ENCODE results near the gene ZNF441. TPM values are rescaled to one million over a fixed set of nuclear protein-coding genes. Genes with fewer than 3 reads are reported as not detected.

The ZNF441 gene
- 2.1 and 2.5 TPM in 2 replicates for total RNA-seq

DNA sequence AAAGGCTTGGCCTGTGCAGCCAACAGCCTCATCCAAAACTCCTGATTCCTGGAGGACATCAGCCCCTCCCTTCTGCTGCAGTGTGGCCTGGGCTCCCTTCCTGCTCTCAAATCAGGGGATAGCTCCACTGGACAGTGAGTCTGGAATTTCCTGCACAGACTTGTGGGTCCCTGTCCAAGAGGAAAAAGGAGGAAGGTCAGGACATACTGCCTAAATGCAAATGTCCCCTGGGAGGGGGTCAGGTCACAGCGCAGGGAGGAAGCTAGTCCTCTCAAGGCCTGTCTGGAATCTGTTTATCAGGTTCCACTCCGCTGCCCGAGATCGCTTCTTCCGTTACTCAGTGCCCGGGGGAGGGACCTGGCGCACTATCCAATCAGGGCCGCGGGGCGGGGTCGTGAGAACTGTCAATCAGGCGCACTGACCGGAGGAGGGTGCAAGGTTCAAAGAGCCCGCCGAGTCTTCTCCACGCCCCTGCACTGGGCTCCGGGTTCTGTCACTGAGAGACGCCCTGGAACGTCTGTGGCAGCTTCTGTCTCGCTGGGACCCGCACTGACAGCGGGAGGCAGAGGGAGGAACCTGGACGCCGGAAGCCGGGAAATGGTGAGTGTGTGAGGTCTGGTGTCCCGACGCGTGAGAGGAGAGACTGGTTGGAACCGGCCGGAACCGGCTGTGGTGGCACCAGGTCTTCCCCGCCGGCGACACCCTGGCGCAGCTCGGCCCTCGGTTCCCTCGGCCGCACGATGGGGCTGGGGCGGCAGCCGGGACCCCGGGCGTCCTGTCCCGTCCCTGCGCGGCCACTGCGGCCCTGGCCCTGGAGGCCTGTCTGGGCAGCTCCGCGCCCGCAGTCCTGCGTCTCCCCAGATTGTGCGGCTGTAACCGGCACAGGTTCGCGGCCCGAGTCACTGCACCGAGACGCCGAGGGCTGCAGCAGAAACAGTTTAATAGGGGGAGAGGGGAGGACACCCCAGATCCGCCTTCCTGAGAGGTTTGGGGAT is at the start of gene ZNF441:
ZNF441 (plus strand) TSS at position 404 of the 995 bp plus-strand sequence; CDS start at position 598, 194 bp downstream.

GRCh38 chr19:11738746-11739620 is 27.8 kb upstream of the ZNF441 start, which contains the start of gene ZNF823:
Gene ZNF823 (minus strand): TSS chr19:11738946. CDS start chr19:11738819, 127 bp downstream.

GRCh38 chr19:11798391-11799330 is 31.9 kb downstream of the ZNF441 start, which contains the start of gene ZNF491:
Gene ZNF491 (plus strand): TSS chr19:11798523. CDS start chr19:11805954, 7,431 bp downstream.

GRCh38 chr19:11814029-11814699 is 47.4 kb downstream of the ZNF441 start, which contains the start of gene ZNF440:
Gene ZNF440 (plus strand): TSS chr19:11814273. CDS start chr19:11814448, 175 bp downstream.

Other genes starting within 250 kb of the ZNF441 start
- 45.4 and 46.0 TPM in 2 replicates for gene ECSIT, start 237.9 kb upstream of the ZNF441 start, total RNA-seq
- 2.6 and 38.0 TPM in 2 replicates for gene CNN1, start 228.1 kb upstream of the ZNF441 start, total RNA-seq
- gene ELOF1, start 207.8 kb upstream of the ZNF441 start, total RNA-seq: 41.0 and 44.6 TPM in 2 replicates
- gene ACP5, start 189.4 kb upstream of the ZNF441 start, total RNA-seq: 1.9 TPM in 1 of 2 replicates, not detected in the other
- gene ZNF627, start 169.5 kb upstream of the ZNF441 start, total RNA-seq: 14.7 and 16.5 TPM in 2 replicates
- gene ZNF823, start 28.1 kb upstream of the ZNF441 start, total RNA-seq: 3.0 and 3.4 TPM in 2 replicates
- gene ZNF491, start 31.5 kb downstream of the ZNF441 start, total RNA-seq: 0.39 and 1.0 TPM in 2 replicates
- gene ZNF440, start 47.3 kb downstream of the ZNF441 start, total RNA-seq: 2.3 and 6.9 TPM in 2 replicates
- gene ZNF439, start 81.7 kb downstream of the ZNF441 start, total RNA-seq: 1.4 and 9.3 TPM in 2 replicates
- gene ZNF69, start 120.8 kb downstream of the ZNF441 start, total RNA-seq: 4.3 and 13.3 TPM in 2 replicates
- 4.9 and 7.2 TPM in 2 replicates for gene ZNF700, start 158.1 kb downstream of the ZNF441 start, total RNA-seq
- 0.13 and 5.5 TPM in 2 replicates for gene ZNF763, start 198.0 kb downstream of the ZNF441 start, total RNA-seq

Measured in epithelial cell of alveolus of lung (primary cell).